Caco-2 (cell line): ENCODE data around the gene SIDT1. TPM values are rescaled to one million over a fixed set of nuclear protein-coding genes. Genes with fewer than 3 reads are reported as not detected.

Experiments
- BruUV-seq: library from RNA; stranded (reverse); fragments of 400-500 nt; replicated peaks from 2 replicates; lab custom pipeline; 2021; lab: Mats Ljungman, UMichigan
- CTCF ChIA-PET: fragments of 300-600 bp; sonication (Branson Sonifier 250); formaldehyde crosslinking; loops from one replicate; lab custom pipeline; 2022; ENCODE audit warnings: antibody characterized with exemption; lab: Charles Lee
- POLR2A ChIA-PET: fragments of 300-600 bp; sonication (Branson Sonifier 250); formaldehyde crosslinking; loops from one replicate; lab custom pipeline; 2022; ENCODE audit warnings: antibody characterized with exemption; lab: Charles Lee
- DNase-seq, 2 experiments: peaks; one replicate each; pipeline versions ENCODE4 v3.0.0 to v3.0.0-alpha.2; 2020 to 2022
- H3K27me3 ChIP-seq: replicated peaks from 2 replicates; pipeline ENCODE4 v1.6.0; 2011; ENCODE audit warnings: low read length; ENCODE audit not compliant: control insufficient read depth, insufficient read depth
- H3K36me3 ChIP-seq: 2 replicates; pipeline ENCODE4 v1.5.1; 2011; ENCODE audit warnings: low read length; ENCODE audit not compliant: control insufficient read depth, insufficient read depth
- H3K4me1 ChIP-seq: fragments of 250-450 bp; sonication (Bioruptor Pico); 2 replicates; pipeline ENCODE4 v1.5.1; 2020; ENCODE audit warnings: mild to moderate bottlenecking
- H3K4me3 ChIP-seq: 2 replicates; pipeline ENCODE4 v1.5.1; 2011; ENCODE audit warnings: low read depth, mild to moderate bottlenecking, control low read depth, low read length
- H3K9me3 ChIP-seq: fragments of 250-450 bp; sonication (Bioruptor Pico); 2 replicates; pipeline ENCODE4 v1.5.1; 2020; ENCODE audit warnings: mild to moderate bottlenecking, moderate library complexity
- H3K27ac Mint-ChIP-seq: one replicate; pipeline ENCODE4 v1.8.0; 2022; ENCODE audit warnings: mixed read lengths; ENCODE audit not compliant: unreplicated experiment
- H3K27me3 Mint-ChIP-seq: one replicate; pipeline ENCODE4 v1.8.0; 2022; ENCODE audit warnings: mixed read lengths; ENCODE audit not compliant: insufficient read depth, unreplicated experiment
- H3K36me3 Mint-ChIP-seq: one replicate; pipeline ENCODE4 v1.8.0; 2022; ENCODE audit warnings: mild to moderate bottlenecking, mixed read lengths; ENCODE audit not compliant: insufficient read depth, unreplicated experiment
- H3K4me1 Mint-ChIP-seq: one replicate; pipeline ENCODE4 v1.8.0; 2022; ENCODE audit warnings: low read depth, mixed read lengths; ENCODE audit not compliant: unreplicated experiment
- H3K4me3 Mint-ChIP-seq: one replicate; pipeline ENCODE4 v1.8.0; 2022; ENCODE audit warnings: mild to moderate bottlenecking, moderate library complexity, mixed read lengths; ENCODE audit not compliant: unreplicated experiment
- H3K9me3 Mint-ChIP-seq: one replicate; pipeline ENCODE4 v1.8.0; 2022; ENCODE audit warnings: mixed read lengths; ENCODE audit not compliant: unreplicated experiment
- intact Hi-C: fragments of 100-400 bp; cut with micrococcal nuclease; formaldehyde crosslinking; loops from one replicate; pipeline ENCODE4 v1.10.0; 2022; ENCODE audit not compliant: unreplicated experiment
- total RNA-seq: library from RNA; stranded (reverse); gene quantifications from 2 replicates; pipeline ENCODE4 v1.2.3, GENCODE V29; 2022
- TF ChIP-seq, protein P1 (sequence below), 2 experiments: fragments of 200-600 bp in 1 of 2; IDR thresholded peaks; 1 replicate in 1 of 2; 2 replicates in 1 of 2; pipeline versions ENCODE4 v1.5.1 to v1.8.0; 2011 to 2022; ENCODE audit warnings: antibody characterized with exemption in 1 of 2, control low read depth in 1 of 2, inconsistent platforms in 1 of 2, low read depth in 1 of 2, low read length in 1 of 2, mild to moderate bottlenecking in 1 of 2, moderate library complexity in 1 of 2; ENCODE audit not compliant: insufficient read depth in 1 of 2, severe bottlenecking in 1 of 2, unreplicated experiment in 1 of 2

Gene SIDT1
- total RNA-seq, 1 experiment from 2014 or later, result 0.84 TPM

DNA sequence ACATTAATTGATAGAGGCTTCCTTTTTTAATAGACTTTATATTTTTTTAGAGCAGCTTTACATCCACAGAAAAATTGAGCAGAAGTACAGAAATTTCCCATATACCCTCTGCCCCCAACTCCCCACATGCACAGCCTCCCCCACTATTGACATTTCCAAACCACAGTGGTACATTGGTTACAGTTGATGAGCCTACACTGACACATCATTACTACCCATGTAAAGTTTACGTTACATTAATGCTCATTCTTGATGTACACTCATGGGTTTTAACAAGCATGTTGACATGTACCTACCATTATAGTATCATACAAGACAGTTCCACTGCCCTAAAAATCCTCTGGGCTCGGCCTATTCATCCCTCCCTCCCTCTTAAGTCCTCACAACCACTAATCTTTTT, 85.4 kb downstream of the SIDT1 start:
- Mint-ChIP-seq H3K27ac (no peak overlapping the region), H3K36me3 (no peaks in the 10 kb centered on the region), H3K4me3 (no peak overlapping the region), H3K27me3 (peaks cover 5% of the 10 kb centered on the region), H3K4me1 (no peaks in the 10 kb centered on the region), H3K9me3 (no peaks in the 10 kb centered on the region)
- intact Hi-C loops, result no loop called here
- Histone ChIP-seq H3K27me3 (no peaks in the 10 kb centered on the region), H3K4me1 (no peaks in the 10 kb centered on the region), H3K4me3 (no peak overlapping the region), H3K36me3 (no peaks in the 10 kb centered on the region), H3K9me3 (no peaks in the 10 kb centered on the region)
- ChIA-PET POLR2A (no interaction called here), CTCF (no interaction called here)
- TF ChIP-seq, protein P1, sequence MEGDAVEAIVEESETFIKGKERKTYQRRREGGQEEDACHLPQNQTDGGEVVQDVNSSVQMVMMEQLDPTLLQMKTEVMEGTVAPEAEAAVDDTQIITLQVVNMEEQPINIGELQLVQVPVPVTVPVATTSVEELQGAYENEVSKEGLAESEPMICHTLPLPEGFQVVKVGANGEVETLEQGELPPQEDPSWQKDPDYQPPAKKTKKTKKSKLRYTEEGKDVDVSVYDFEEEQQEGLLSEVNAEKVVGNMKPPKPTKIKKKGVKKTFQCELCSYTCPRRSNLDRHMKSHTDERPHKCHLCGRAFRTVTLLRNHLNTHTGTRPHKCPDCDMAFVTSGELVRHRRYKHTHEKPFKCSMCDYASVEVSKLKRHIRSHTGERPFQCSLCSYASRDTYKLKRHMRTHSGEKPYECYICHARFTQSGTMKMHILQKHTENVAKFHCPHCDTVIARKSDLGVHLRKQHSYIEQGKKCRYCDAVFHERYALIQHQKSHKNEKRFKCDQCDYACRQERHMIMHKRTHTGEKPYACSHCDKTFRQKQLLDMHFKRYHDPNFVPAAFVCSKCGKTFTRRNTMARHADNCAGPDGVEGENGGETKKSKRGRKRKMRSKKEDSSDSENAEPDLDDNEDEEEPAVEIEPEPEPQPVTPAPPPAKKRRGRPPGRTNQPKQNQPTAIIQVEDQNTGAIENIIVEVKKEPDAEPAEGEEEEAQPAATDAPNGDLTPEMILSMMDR (IDR thresholded peaks at IDR 0.05; ENCODE audit: insufficient read depth in 1 of 2, low read depth in 1 of 2, low read length in 1 of 2, severe bottlenecking in 1 of 2, unreplicated experiment in 1 of 2), result no peak
- BruUV-seq, result no TSS peak
- no peak for DNase-seq

DNA sequence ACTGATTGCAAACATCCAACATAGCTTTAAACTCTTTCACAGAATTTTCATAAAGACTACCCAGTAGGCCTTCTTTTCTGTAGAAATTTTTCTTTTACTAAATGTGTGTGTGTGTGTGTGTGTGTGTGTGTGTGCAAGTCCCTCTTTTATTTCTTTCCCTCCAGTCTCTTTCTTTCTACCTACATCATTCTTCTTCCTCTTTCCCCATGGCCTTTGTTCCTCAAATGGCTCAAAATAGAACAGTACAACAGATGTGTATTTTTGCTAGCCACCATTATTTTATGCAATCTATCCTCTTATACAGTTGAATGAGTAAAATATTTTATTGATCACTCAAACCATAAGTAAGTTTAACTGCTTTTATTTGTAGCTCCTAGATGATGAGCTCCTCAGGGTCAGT, 87.7 kb downstream of the SIDT1 start:
- Histone ChIP-seq H3K27me3 (no peaks in the 10 kb centered on the region), H3K9me3 (no peaks in the 10 kb centered on the region), H3K36me3 (no peaks in the 10 kb centered on the region), H3K4me3 (no peak overlapping the region), H3K4me1 (no peaks in the 10 kb centered on the region)
- TF ChIP-seq, protein P1 (IDR thresholded peaks at IDR 0.05; ENCODE audit: insufficient read depth in 1 of 2, low read depth in 1 of 2, low read length in 1 of 2, severe bottlenecking in 1 of 2, unreplicated experiment in 1 of 2), result no peak
- no peak overlapping the region for H3K27ac Mint-ChIP-seq
- no peaks in the 10 kb centered on the region for H3K9me3 Mint-ChIP-seq
- H3K4me3 Mint-ChIP-seq, result no peak overlapping the region
- H3K27me3 Mint-ChIP-seq, result peaks cover 3% of the 10 kb centered on the region
- no peak for DNase-seq
- no TSS peak for BruUV-seq
- H3K4me1 Mint-ChIP-seq, result no peaks in the 10 kb centered on the region
- POLR2A ChIA-PET, result no interaction called here
- CTCF ChIA-PET, result no interaction called here
- intact Hi-C loops, result loop anchor here (10.0 kb wide), 1 partner anchor 485 kb away; no protein-coding TSS in a partner anchor
- no peaks in the 10 kb centered on the region for H3K36me3 Mint-ChIP-seq

DNA sequence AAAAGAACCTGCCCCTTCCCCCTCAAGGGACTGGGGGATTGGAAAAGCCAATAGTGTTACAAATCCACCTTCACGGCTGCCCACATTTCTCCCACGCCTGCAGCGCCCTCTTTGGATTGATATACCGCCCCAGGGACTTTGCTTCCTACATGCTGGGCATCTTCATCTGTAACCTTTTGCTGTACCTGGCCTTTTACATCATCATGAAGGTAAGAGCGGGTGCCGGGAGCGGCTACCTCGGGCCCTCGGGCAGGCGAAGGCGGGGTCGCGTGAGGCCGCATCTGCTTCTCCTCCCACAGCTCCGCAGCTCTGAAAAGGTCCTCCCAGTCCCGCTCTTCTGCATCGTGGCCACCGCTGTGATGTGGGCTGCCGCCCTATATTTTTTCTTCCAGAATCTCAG, 91.0 kb downstream of the SIDT1 start:
- BruUV-seq, result no TSS peak
- no peaks in the 10 kb centered on the region for H3K27me3 ChIP-seq
- DNase-seq, result no peak
- TF ChIP-seq, protein P1 (IDR thresholded peaks at IDR 0.05; ENCODE audit: insufficient read depth in 1 of 2, low read depth in 1 of 2, low read length in 1 of 2, severe bottlenecking in 1 of 2, unreplicated experiment in 1 of 2), result no peak
- Mint-ChIP-seq H3K36me3 (no peaks in the 10 kb centered on the region), H3K4me3 (no peak overlapping the region), H3K4me1 (peaks cover 9% of the 10 kb centered on the region), H3K27ac (no peak overlapping the region), H3K27me3 (peaks cover 11% of the 10 kb centered on the region), H3K9me3 (no peaks in the 10 kb centered on the region)
- no peaks in the 10 kb centered on the region for H3K36me3 ChIP-seq
- POLR2A ChIA-PET, result no interaction called here
- intact Hi-C loops, result loop anchor here (10.0 kb wide), 1 partner anchor 489 kb away; no protein-coding TSS in a partner anchor
- CTCF ChIA-PET, result no interaction called here
- no peaks in the 10 kb centered on the region for H3K9me3 ChIP-seq
- H3K4me3 ChIP-seq, result no peak overlapping the region
- H3K4me1 ChIP-seq, result no peaks in the 10 kb centered on the region
